HG03571 (cell line): ENCODE data around the gene ALG1L2.
"Not testable (repeated sequence)": the region's sequence is repeated elsewhere in the genome, so short reads cannot be mapped to it uniquely, and the experiment has no call there.

Experiments used
- ATAC-seq: cut with Tn5 transposase; IDR thresholded peaks from one replicate; pipeline ENCODE4 v1.9.1; 2021; ENCODE audit not compliant: unreplicated experiment

ALG1L2 gene, protein sequence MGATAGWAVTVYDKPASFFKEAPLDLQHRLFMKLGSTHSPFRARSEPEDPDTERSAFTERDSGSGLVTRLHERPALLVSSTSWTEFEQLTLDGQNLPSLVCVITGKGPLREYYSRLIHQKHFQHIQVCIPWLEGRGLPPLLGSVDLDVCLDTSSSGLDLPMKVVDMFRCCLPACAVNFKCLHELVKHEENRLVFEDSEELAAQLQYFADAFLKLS

DNA sequence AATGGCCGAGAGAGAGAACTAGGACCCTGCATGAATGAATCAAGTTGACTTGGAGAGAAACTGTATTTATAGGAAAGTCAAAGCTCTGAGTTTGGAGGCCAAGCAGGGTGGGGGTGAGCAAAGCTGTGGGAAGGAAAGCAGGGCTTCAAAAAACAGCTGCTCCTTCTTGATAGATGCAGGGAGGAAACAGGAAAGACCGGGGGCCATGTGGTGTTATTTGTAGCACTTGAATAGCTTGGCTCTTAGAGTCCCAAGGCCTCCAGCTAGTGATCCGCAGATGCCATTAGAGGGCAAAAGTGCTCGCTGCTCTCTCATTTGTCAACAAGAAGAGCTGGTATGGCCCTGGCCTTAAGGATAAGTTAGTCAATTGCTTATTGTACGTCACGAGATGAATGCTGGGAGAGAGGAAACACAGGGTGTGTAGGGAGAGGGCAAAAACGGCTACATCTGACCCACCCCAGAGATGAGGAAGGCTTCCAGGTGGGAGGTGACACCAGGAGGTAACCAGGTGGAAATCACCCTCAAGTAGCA, at the start of gene ALG1L2:
TSS of gene ALG1L2 (plus strand) at position 481 of the 531 bp plus-strand sequence. CDS start 186 bp downstream, outside the sequence.
- ATAC-seq = no peak

DNA sequence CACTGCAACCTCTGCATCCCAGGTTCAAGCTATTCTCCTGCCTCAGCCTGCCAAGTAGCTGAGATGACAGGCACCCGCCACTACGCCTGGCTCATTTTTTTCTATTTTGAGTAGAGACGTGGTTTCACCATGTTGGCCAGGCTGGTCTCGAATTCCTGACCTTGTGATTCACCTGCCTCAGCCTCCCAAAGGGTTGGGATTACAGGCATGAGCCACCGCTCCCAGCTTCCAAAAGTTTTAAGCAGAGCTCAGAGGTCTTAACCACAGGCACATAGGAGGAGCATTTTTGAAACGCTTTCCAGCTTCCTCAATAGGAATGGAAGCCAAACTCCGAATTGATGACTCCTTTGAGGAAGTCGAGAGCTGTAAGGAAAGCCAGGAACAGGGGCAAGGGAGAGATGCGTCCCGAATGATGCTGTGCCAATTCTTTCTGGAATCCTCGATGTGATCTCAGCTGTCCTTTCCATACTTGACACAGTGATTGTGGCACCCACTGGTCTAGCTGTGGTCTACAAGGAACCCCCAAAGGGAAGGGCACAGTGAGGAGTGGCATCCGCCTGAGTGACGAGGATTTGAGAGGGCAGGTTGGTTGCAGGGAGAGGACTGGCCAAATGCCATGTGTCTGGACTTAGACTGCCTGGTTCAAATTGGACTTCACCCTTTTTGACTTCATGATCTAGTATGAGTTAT, 44.4 kb upstream of the ALG1L2 start:
- not testable (repeated sequence) for ATAC-seq

DNA sequence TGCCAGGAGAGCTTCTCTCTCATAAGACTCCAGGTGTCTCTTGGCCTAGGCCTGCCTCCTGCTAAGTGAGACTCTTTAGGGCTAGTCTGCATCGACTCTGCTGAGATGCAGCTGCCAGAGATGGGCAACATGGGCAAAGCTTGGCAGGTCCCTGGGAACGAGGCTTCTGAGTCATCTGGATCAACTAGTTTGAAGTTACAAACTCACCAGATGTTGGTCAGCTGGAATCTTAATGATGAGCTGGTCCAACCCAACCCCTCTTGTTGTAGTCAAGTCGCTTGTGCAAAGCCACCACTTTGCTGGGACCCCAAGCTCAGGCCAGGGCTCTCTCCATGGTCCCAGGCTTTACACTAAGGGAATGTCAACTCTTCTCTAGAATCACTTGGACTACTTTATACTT, 38.9 kb upstream of the ALG1L2 start:
- not testable (repeated sequence) for ATAC-seq

DNA sequence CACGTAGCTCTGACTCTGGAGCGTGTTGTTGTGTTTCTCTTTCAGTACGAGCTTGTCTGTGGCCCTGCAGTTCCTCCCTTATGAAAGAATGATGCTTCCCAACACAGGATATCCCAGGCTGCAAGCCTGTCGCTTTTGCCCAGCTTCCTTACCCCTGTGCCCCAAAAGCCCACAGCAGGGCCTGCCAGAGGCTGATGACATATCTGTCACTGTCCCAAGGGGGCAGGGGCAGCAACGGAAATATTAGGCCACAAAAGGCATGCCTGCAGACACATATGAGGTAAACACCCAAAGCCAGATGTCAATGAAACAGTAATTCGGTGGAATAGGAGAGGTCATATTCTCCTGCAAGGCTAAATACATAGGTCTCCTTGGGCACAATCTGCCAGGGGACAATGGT, 38.0 kb upstream of the ALG1L2 start:
- not testable (repeated sequence) for ATAC-seq

DNA sequence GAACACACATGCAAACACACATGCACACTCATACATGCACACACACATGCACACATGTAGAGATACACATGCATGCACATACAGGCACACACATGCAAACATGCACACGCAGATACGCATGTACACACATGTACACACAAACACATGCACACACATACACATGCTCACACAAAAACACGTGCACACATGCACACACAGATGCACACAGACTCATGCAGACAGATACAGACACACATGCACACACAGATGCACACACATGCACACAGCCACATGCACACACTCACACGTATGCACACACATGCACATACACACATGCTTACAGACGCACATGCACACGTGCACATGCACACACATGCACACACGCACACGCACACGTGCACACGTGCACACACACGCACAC, 37.3 kb upstream of the ALG1L2 start:
- ATAC-seq = no peak

DNA sequence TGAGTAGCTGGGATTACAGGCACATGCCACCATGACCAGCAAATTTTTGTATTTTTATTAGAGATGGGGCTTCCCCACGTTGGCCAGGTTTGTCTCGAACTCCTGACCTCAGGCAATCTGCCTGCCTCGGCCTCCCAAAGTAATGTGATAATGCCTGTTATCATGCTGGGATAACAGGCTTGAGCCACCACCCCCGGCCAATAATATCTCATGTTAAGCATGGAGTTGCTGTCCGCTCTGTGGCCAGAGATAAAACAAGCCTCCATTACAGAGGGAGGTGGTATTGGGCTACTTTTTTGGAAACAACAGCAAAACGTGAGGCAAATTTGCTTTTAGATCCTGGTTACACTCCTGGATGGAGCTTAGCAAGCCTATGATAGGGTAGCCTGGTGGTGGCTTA, 32.9 kb upstream of the ALG1L2 start:
- ATAC-seq = no peak

DNA sequence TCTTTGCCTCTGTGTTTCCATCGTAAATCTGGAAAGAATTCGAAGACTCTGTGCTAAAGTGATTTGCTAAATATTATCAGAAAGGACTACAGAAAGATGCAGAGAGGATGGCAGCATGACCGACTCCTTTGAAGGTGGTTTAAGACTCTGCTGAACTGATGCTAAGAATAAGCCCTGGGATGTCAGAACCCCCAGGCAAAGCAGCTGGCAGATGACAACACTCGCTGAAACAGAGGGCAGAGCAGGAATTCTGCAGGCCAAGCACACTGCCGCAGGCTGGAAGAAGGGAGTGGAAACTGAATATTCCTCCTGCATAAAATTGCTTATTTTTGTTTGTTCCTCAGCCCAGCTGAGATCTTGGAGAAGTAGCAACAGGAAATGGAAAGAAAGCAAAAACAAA, 29.3 kb upstream of the ALG1L2 start:
- not testable (repeated sequence) for ATAC-seq

DNA sequence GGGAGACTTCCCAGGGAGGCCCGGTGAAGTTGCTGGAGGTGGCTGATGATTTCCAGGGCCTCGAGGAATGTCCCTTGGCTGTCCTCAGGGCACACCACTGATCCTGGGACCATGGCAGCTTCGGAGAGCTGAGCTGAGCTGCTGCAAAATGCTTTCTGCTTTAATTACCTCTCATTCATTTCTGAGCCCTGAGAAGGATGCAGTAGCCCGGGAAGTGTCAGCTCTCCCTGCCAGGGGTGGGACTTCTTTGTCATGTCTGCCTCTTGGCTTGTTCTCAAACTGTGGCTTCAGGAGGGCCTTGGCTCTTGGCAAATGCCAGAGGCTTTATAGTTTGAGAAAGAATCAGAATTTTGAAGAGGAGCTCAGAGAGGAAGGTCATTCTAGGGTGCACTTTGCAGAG, 28.7 kb upstream of the ALG1L2 start:
- ATAC-seq = not testable (repeated sequence)

DNA sequence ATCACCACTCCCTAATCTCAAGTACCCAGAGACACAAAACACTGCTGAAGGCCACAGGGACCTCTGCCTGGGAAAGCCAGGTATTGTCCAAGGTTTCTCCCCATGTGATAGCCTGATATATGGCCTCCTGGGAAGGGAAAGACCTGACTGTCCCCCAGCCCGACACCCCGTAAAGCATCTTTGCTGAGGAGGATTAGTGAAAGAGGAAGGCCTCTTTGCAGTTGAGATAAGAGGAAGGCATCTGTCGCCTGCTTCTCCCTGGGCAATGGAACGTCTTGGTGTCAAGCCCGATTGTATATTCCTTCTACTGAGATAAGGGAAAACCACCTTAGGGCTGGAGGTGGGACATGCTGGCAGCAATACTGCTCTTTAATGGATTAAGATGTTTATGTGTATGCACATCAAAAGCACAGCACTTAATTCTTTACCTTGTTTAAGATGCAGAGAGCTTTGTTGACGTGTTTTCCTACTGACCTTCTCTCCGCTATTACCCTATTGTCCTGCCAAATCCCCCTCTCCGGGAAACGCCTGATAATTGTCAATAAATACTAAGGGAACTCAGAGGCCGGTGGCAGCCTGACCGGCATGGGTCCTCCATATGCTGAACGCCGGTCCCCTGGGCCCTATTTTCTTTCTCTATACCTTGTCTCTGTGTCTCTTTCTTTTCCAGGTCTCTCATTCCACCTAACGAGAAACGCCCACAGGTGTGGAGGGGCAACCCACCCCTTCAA, 23.9 kb upstream of the ALG1L2 start:
- ATAC-seq = not testable (repeated sequence)

DNA sequence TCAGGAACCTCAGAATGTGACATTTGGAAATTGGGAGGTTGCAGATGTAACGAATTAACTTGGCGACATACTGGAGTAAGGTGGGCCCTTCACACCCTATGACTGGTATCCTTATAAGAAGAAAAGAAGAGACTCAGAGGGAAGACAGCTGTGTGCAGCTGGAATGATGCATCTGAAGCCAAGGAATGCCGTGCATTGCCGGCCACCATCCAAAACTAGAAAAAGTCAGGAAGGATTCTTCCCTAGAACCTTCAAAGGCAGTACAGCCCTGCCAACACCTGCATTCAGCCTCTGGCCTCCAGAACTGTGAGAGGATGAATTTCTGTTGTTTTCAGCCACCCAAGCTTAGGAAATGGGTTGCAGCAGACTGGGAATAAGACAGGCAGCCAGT, 23.4 kb upstream of the ALG1L2 start:
- ATAC-seq = not testable (repeated sequence)

DNA sequence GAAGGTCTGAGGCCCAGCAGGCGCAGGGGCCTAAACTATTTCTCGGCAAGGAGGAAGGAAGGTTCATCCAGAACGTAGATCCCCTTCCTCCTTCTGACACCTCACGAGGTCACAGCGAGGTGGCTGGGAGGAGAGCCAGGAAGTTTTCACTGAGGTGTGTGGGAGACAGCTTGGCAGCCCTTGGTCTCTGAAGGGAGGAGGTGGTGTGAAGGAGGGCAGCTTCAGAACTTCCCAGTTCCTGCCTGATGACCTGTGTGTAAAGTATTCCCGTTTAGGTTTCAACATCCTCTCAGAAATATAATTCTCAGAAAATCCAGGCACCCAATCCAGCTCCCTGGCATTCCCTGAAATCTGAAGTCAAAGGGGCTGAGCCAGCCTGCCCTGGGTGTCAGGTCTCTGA, 22.9 kb upstream of the ALG1L2 start:
- ATAC-seq = not testable (repeated sequence)

DNA sequence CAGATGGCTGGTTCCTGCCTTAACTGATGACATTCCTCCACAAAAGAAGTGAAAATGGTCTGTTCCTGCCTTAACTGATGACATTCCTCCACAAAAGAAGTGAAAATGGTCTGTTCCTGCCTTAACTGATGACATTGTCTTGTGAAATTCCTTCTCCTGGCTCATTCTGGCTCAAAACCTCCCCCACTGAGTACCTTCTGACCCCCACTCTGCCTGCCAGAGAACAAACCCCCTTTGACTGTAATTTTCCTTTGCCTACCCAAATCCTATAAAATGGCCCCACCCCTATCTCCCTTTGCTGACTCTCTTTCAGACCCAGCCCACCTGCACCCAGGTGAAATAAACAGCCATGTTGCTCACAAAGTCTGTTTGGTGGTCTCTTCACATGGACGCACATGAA, 22.5 kb upstream of the ALG1L2 start:
- not testable (repeated sequence) for ATAC-seq

DNA sequence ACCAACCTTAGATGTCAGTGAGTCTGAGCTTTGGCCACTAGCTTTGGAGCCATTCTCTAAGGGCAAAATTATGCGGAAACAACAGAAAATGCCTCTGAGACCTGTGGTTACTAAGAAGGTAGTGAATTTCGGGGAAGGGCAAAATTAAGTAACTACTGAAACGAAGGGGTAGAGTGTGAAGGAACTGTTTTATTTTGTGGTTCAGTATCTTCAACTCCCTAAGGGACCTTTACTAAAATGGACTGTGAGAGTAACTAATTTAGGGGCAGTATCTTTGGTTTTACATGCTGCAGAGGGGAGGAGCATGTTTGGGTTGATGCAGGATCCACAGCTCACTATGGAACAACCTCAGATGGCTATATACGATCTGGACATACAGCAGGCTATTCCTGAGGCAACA, 8.0 kb upstream of the ALG1L2 start:
- no peak for ATAC-seq

DNA sequence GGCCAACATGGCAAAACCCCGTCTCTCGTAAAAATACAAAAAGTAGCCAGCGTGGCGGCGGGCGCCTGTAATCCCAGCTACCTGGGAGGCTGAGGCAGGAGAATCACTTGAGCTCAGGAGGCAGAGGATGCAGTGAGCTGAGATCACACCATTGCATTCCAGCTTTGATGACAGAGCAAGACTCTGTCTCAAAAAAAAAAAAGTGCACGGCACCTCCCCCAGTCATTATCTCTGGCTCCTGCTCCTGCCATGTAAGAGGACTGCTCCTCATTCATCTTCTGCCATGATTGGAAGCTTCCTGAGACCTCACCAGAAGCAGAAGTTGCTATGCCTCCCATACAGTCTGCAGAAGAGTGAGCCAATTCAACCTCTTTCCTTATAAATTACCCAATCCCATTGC, 4.0 kb upstream of the ALG1L2 start:
- ATAC-seq = no peak

DNA sequence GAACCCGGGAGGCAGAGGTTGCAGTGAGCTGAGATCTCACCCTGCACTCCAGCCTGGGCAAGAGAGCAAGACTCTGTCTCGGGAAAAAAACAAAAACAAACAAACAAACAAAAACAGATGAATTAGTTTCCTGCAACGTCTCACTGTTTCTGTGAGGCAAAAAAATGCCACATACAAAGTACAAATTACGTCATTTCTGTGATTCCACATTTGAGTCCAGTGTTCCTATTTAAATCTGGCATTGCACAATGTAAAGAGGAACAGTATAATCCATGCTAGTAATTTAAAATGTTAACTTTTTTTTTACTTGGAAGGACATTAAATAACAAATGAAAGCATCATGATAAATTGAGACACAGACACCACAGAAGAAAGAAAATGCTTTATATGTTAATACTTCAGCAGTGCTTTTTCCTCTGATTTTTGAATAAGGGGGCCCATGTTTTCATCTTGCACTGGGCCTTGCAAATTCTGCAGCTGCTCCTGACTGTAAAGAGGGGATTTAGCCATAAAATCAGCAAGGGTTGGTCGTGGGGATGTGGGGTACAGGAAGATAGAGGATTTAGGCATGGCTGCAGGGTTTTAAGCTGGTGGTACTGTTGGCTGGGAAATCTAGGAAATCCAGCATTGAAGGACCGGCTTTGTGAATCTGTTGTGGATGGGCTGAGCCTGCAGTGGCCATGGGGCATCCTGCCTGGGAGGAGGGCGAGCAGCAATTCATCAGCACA, 1.9 kb downstream of the ALG1L2 start:
- not testable (repeated sequence) for ATAC-seq

DNA sequence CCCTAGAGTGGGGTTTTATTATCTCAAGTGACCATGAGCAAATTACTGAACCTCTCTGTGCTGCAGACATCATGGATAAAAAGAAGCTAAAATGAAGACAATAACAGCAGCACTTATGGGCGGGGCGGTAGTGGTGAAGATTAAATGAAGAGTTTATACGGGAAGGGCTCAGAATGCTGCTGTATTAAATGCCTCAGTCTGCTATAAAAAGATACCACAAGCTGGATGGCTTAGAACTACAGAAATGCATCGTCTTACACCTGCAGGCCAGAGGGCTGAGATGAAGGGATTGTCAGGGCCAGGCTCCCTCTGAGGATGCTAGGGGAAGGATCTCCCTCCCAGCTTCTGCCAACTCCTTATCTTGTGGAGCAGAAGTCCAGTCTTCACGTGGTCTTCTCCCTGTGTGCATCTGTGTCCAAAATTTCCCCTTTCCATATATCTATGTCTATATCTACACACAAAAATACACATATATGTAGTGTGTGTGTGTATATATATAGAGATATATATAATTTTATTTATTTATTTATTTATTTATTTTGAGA, 2.9 kb downstream of the ALG1L2 start:
- ATAC-seq = no peak

DNA sequence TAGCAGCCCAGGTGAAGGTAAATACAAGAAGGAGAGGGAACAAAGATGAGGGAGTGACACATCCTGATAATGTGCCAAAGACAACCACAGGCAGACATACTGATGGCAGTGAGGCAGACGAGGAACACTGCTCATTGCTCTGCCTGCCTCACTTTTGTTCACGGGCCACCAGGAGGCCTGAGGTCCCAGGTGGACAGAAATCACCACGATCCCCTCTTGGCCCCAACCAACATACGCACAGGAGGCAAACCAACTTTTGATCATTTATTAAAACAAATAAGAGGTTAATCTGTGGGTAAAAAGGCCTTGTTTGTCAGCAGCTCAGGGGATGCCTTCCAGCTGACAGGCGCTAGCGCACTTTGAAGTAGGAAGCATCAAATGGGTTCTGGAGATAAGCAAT, 4.2 kb downstream of the ALG1L2 start:
- no peak for ATAC-seq

DNA sequence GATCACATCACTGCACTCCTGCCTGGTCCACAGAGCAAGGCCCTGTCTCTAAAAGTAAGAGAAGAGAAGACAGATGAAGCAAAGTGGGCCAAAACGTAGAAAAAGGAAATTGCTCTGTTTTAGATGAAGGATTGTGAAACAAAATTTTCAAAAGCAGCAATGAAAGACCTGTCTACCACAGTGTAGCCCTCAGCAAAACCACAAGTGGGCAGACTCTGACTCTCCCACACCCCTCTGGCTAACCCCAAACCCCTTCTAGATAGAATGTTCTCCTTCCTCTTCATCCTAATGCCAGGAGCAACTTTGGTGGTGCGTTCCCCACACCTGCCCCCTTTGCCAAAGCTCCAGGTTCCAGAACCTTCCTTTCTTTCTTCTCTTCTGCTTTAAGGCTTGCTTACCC, 5.0 kb downstream of the ALG1L2 start:
- ATAC-seq = not testable (repeated sequence)

DNA sequence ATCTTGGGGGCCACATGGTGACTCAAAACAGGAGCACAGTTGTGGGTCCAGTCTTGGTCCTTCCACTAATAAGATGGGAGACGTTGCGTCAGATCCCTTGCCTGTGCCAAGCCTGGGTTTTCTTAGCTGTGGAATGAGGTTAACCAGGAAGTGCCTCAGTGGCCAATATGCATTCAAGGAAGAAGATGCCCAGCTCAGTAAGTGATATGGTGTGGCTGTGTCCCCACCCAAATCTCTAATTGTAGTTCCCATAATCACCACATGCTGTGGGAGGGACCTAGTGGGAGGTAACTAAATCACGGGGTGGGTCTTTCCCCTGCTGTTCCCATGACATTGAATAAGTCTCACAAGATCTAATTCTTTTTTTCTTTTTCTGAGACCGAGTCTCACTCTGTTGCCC, 6.4 kb downstream of the ALG1L2 start:
- no peak for ATAC-seq

DNA sequence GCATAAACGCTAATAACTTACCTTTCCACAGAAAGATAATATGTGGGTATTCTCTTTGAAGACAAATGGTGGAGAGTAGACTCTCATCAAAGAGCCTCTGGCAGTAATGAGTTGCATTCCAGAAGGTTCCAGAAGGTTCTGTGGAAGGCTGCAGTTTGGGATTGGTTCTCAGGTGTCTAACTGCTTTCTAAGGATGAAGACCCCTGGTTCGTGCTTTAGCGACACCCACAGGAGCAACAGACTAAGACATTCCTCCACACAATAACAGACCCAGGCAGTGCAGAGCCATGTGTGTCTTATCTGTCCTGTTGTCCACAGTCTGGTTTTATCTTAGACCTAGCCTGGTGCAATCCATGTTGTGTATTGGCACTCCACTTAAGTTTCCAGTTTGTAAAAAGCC, 9.1 kb downstream of the ALG1L2 start:
- not testable (repeated sequence) for ATAC-seq

DNA sequence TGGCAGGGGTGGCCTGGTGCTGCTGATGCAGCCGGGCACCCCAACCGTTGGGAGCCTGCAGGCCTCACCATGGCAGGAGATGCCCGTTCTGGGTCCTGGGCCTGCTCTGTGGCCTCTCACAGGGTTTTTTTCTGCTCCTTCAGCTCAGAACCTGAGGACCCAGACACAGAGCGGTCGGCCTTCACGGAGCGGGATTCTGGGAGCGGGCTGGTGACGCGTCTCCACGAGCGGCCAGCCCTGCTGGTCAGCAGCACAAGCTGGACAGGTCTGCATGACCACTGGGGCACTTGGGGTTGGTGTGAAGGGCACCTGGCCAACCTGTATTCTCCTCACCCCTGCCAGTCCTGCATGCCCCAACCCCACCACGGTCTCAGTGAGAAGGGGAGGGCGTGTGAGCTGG, 10.3 kb downstream of the ALG1L2 start:
- ATAC-seq = no peak
